HS-27A (cell line): ENCODE data around the gene RDH12.

ENCODE experiments used
- DNase-seq: peaks from one replicate; pipeline ENCODE4 v3.0.0-alpha.2; 2012; ENCODE audit warnings: low read depth, missing footprints

The RDH12 gene

DNA sequence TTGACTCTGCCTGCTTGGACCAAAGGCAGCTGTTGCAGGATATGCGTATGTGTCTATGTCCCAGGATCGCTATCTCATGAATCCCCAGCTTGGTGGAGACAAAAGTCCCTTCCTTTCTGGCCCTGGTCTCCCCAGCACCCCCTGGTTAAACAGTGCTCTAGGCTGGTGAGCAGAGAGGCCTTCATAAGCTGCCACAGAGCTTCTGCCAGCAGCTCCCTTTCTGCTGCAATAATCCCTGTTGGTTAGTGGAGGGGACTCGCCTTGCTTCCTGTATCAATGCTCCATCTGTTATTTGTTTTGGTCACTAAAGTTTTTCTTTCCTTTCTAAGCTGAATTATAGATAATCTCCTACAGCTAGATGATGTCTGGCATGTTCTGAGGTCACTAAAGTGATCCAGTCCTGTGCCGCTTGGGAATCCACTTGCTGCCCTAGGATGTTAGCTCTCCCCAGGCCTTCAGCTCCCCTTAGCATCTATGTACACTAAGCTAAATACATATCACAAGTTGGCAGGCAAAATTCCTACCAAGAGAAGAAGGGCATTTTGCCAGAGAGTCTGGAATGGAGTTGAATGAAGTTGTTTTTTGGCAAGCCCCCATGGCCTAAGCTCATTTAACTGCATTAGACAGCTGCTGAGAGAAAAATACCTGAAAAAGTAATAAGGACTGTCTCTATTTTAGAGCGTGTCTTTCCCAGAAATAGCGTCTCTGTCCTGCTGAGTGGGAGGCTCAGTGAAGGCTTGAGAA is 47.8 kb downstream of the RDH12 start:
- no peak for DNase-seq

- no peak for DNase-seq
These were observed 54.8 kb downstream of the RDH12 start for GRCh38 chr14:67756496-67756895.

DNA sequence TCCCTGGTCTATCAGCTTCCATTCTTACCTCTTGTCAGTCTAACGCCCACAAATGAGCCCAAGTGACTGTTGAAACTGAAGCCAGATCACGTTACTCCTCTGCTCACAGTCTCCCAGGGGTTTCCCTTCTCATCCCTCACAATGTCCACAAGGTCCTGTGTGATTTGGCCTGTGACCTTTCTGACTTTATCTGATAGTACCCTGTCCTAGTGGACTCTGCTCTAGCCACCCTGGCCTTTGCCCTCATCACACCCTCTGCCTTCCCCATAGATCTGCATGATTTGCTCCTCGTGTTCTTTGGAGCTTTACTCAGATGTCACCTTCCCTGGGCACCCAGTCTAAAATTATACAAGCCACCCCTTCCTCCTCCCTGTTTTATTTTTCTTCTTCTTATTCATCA is 55.5 kb downstream of the RDH12 start:
- DNase-seq, result no peak

GRCh38 chr14:67759916-67760315 is 58.2 kb downstream of the RDH12 start:
- DNase-seq, result no peak

DNA sequence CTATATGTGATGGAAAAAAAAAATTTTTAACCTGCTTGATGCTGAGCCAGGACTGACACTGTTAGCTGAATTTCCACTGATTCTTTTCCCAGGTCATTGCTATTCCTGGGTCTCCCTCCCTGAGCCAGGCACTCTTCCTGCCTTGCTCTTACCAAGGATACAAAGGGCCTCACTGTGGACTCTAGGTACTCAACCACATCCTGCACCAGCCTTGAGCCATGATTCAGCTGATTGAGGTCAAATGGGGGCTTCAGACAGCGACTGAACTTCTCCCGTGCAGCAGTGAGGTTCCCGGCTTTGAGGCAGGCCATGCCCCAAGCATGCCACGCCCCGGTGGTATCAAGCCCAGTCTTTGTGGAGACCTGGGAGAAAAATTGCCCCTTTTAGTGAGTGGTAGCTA is 60.4 kb downstream of the RDH12 start:
- DNase-seq, result no peak

- no peak for DNase-seq
These were observed 61.6 kb downstream of the RDH12 start for GRCh38 chr14:67763158-67763822.

- DNase-seq, result no peak
These were observed 62.8 kb downstream of the RDH12 start for GRCh38 chr14:67764496-67764895.

DNA sequence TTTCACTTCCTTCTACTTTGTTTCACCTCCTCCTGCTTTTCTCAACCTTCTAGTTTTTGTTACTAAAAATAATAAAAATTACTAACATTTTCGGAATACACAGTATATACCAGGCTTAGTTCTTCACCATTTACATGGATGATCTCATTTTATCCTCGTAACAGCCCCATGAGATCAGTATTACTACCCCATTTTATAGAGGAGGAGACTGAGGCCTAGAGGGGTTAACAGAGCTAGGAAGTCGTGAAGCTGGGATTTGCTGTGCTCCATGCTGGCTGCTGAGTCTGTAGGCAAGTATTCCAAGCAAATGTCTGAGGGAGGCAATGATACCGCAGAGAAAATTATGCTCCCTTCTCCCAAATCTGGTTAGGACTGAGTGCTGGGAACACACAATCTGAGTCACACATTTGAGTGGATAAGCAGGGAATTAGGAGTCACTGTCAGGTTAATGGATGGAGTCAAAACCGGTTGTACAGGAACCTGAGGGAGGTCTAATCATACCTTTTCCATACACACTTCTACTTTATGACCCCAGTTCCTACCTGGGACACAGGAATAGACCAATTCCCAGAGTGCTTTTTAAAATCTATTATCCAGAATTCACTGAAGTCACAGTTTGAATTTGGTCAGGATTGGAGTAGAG is 63.6 kb downstream of the RDH12 start:
- no peak for DNase-seq

DNA sequence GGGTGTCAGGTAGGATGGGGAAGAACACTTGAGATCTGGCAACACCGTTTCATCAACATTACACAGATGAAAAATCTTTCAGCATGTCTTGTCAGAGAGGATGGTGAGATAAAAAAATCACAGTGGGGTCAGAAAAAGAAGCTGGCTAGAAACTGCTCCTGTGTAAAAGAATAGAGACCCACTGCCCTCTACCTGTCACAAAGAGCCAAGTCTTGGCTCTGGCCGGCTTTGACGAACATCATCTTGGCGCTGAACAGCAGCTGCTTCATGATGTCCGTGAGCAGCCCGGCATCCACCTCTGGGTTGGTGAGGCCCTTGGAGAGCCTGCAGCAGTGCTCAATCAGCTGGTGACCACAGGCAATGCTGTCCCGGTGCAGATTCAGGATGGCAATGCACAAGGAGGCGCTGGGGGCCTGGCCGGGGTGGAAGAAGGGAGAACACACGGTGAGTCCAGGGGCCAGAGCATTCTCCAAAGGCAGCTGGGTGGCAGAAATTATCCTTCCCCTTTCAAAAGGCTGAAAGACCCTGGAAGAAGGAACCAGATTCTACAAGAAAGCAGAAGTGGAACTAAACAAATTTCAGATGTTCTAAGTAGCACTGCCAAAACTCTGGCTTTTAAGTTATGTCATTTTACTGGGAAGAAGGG is 64.5 kb downstream of the RDH12 start:
- no peak for DNase-seq

DNA sequence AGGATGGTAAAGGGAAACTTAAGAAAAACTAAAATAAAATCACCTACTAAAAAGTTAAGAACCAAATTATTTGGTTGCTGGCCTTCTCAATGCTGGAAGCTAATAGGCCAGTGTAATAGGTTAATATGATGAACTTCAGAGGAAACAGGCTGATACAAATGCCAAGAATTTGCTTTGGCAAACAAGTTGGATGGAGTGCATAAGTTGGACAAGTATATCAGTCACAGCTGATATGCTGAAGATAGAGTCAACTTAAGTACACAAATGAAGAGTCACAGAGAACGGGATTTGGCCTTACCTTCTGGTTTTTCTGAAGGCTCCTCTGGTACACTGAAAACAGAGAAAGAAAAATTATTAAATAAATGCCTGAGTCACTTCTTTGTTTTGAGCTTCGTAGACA is 66.5 kb downstream of the RDH12 start:
- DNase-seq, result no peak

GRCh38 chr14:67773844-67774377 is 72.2 kb downstream of the RDH12 start:
- DNase-seq, result no peak

- no peak for DNase-seq
These were observed 75.1 kb downstream of the RDH12 start for GRCh38 chr14:67776653-67777322.

GRCh38 chr14:67778792-67779191 is 77.1 kb downstream of the RDH12 start:
- no peak for DNase-seq

GRCh38 chr14:67782090-67782489 is 80.4 kb downstream of the RDH12 start:
- no peak for DNase-seq
